Stomach (tissue), 9 donors: ENCODE measurements around the gene WEE1. TPM values are rescaled to one million over a fixed set of nuclear protein-coding genes. Genes with fewer than 3 reads are reported as not detected.

Experiments used
- DNase-seq, 2 donors: peaks; one replicate each; pipeline versions ENCODE4 v3.0.0 to v3.0.0-alpha.2; 2013 to 2019
- H3K27ac ChIP-seq, 5 donors: fragments of 200-600 bp in 4 of 5; sonication (generic) in 4 of 5; one replicate each; pipeline ENCODE4 v1.5.1; 2013 to 2019; ENCODE audit warnings: mild to moderate bottlenecking in 1 of 5, moderate library complexity in 1 of 5
- H3K27me3 ChIP-seq, 3 donors: fragments of 200-600 bp; sonication (generic); one replicate each; pipeline ENCODE4 v1.5.1; 2017 to 2019; ENCODE audit warnings: mixed run types in 1 of 3
- H3K36me3 ChIP-seq, 4 donors: fragments of 200-600 bp; sonication (generic); 1 replicate in 3 of 4; 2 replicates in 1 of 4; pipeline ENCODE4 v1.5.1; 2016 to 2019
- H3K4me1 ChIP-seq, 4 donors: fragments of 200-600 bp; sonication (generic); one replicate each; pipeline ENCODE4 v1.5.1; 2016 to 2019
- H3K4me3 ChIP-seq, 4 donors: fragments of 200-600 bp; sonication (generic) in 3 of 4; one replicate each; pipeline ENCODE4 v1.5.1; 2016 to 2019; ENCODE audit warnings: mild to moderate bottlenecking in 1 of 4
- H3K9me3 ChIP-seq, 4 donors: fragments of 200-600 bp; sonication (generic); one replicate each; pipeline ENCODE4 v1.5.1; 2016 to 2019
- EP300 ChIP-seq: sonication (generic); formaldehyde crosslinking; IDR thresholded peaks from one replicate; pipeline ENCODE4 v1.6.1; 2017; ENCODE audit warnings: antibody characterized with exemption
- POLR2A ChIP-seq, 4 donors: fragments of 450-650 bp; IDR thresholded peaks; one replicate each; pipeline ENCODE4 v1.6.1; 2016; ENCODE audit warnings: antibody characterized with exemption in 4 of 4, control low read depth in 2 of 4, mild to moderate bottlenecking in 1 of 4, moderate library complexity in 1 of 4
- POLR2AphosphoS5 ChIP-seq, 3 donors: sonication (generic); formaldehyde crosslinking; IDR thresholded peaks; one replicate each; pipeline ENCODE4 v1.6.1; 2016; ENCODE audit warnings: antibody characterized with exemption in 3 of 3
- WGBS, 5 donors: extraction: QIAGEN DNeasy Blood & Tissue Kit in 3 of 5; methylation state at CpG; one replicate each; pipeline versions ENCODE4 v1.1.5 to v1.1.7; 2013 to 2018; 5-methylcytosine and 5-hydroxymethylcytosine counted together
- intact Hi-C: fragments of 100-400 bp; cut with DNase I; formaldehyde crosslinking; loops from one replicate; pipeline ENCODE4 v1.15.1; 2023; ENCODE audit warnings: low total_unique reads
- polyA plus RNA-seq, 3 donors: library from polyadenylated mRNA; stranded (reverse); fragments of 200-250 nt; gene quantifications; one replicate each; pipeline ENCODE4 v1.2.3, GENCODE V29; 2013
- total RNA-seq, 5 donors: library from RNA; depleted of rRNA; stranded (reverse); fragments of >200 nt; gene quantifications; one replicate each; pipeline versions ENCODE4 v1.1.0 to v1.2.3, GENCODE V29; 2014 to 2016
- TF ChIP-seq, protein P1 (sequence below), 7 experiments: fragments of 450-650 bp in 4 of 7; fragments of 200-600 bp in 3 of 7; sonication (generic) in 3 of 7; IDR thresholded peaks; one replicate each; pipeline ENCODE4 v1.5.1; 2016 to 2019; ENCODE audit warnings: antibody characterized with exemption in 7 of 7, control low read depth in 2 of 7, mild to moderate bottlenecking in 1 of 7
- donor health status: healthy with polysubstance abuse.
- donor health status: Bipolar disorder and iron deficiency.
- donor health status: healthy.

Gene WEE1
- total and polyA plus RNA-seq, 8 donors = 5.0 to 79.1 (median 27.4) TPM

GRCh38 chr11:9527481-9528135 is 45.9 kb upstream of the WEE1 start:
- peak in 1 of 3 donors; percentile 32 for TF ChIP-seq POLR2AphosphoS5 (IDR thresholded peaks at IDR 0.05)
- no peak for TF ChIP-seq POLR2A (IDR thresholded peaks at IDR 0.05)
- 24 to 32% (median 27%) methylated on average over 8 of the region's 8 CpGs for whole genome bisulfite sequencing, 5 donors
- Histone ChIP-seq H3K9me3 (no peaks in the 10 kb centered on the region), H3K4me1 (peaks cover 18 to 67% (median 43%) of the 10 kb centered on the region in 4 donors), H3K4me3 (no peak overlapping the region), H3K36me3 (peaks cover 6 to 20% (median 12%) of the 10 kb centered on the region in 4 donors), H3K27me3 (no peaks in the 10 kb centered on the region), H3K27ac (peak overlapping the region; percentile 55 to 78 (median 65))
- DNase-seq = peak in 1 of 2 donors; percentile 86
- intact Hi-C loops = no loop called here

GRCh38 chr11:9528136-9528501 is 45.4 kb upstream of the WEE1 start:
- TF ChIP-seq EP300 = no peak
- TF ChIP-seq POLR2AphosphoS5 (IDR thresholded peaks at IDR 0.05) = no peak
- TF ChIP-seq, protein P1, sequence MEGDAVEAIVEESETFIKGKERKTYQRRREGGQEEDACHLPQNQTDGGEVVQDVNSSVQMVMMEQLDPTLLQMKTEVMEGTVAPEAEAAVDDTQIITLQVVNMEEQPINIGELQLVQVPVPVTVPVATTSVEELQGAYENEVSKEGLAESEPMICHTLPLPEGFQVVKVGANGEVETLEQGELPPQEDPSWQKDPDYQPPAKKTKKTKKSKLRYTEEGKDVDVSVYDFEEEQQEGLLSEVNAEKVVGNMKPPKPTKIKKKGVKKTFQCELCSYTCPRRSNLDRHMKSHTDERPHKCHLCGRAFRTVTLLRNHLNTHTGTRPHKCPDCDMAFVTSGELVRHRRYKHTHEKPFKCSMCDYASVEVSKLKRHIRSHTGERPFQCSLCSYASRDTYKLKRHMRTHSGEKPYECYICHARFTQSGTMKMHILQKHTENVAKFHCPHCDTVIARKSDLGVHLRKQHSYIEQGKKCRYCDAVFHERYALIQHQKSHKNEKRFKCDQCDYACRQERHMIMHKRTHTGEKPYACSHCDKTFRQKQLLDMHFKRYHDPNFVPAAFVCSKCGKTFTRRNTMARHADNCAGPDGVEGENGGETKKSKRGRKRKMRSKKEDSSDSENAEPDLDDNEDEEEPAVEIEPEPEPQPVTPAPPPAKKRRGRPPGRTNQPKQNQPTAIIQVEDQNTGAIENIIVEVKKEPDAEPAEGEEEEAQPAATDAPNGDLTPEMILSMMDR (IDR thresholded peaks at IDR 0.05) = no peak
- TF ChIP-seq POLR2A (IDR thresholded peaks at IDR 0.05) = no peak
- WGBS, 5 donors = 73 to 90% (median 86%) methylated on average over 1 of the region's 1 CpG
- Histone ChIP-seq H3K36me3 (peaks cover 6 to 18% (median 12%) of the 10 kb centered on the region in 4 donors), H3K4me1 (peaks cover 19 to 72% (median 45%) of the 10 kb centered on the region in 4 donors), H3K4me3 (no peak overlapping the region), H3K27me3 (no peaks in the 10 kb centered on the region), H3K9me3 (no peaks in the 10 kb centered on the region), H3K27ac (peak overlapping the region in 3 of 5 donors; percentile 59 to 78 (median 70))
- DNase-seq = no peak
- intact Hi-C loops = no loop called here

DNA sequence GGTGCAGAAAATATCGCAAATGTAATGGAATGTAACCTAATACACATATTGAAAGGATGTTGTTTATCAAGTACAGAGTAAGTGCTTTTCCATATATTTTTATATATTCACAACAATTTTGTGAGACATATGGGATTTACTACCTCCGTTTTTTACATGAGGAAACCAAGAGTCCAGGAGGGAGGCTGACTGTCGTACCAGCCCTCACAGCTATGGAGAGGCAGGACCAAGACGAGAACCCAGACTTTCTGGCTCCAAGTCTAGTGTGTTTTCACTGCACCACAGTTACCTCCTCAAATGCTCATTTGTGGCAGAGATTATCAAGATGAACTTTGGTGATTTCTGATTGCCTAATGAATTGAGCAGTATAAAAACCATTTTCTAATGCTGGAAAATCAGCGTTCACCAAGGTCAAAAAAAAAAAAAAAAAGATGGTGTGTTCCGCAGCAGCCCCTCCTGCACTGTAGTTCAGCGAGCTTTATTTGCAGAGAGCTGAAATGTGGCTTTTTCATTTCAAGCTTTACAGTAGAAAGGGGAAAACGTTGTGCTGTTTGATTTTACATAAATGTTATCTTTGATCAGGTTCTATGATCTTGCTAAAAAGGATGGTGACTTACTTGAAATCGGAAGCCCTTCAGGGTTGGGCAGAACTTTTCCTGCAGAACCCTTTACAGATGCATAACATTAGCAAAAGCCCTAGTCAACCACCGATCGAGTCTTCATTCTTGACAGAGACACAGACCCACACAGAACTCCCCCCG is 44.7 kb upstream of the WEE1 start:
- Histone ChIP-seq H3K9me3 (no peaks in the 10 kb centered on the region), H3K4me1 (peaks cover 25 to 78% (median 48%) of the 10 kb centered on the region in 4 donors), H3K4me3 (no peak overlapping the region), H3K27me3 (no peaks in the 10 kb centered on the region), H3K36me3 (peaks cover 6 to 18% (median 12%) of the 10 kb centered on the region in 4 donors), H3K27ac (peak overlapping the region; percentile 40 to 78 (median 59))
- intact Hi-C loops = no loop called here
- peak in 1 of 2 donors; percentile 39 for DNase-seq
- TF ChIP-seq EP300 (no peak), POLR2A (IDR thresholded peaks at IDR 0.05) (no peak), POLR2AphosphoS5 (IDR thresholded peaks at IDR 0.05) (no peak)
- TF ChIP-seq, protein P1 (IDR thresholded peaks at IDR 0.05) = no peak
- 33 to 52% (median 40%) methylated on average over 12 of the region's 12 CpGs for WGBS, 5 donors

DNA sequence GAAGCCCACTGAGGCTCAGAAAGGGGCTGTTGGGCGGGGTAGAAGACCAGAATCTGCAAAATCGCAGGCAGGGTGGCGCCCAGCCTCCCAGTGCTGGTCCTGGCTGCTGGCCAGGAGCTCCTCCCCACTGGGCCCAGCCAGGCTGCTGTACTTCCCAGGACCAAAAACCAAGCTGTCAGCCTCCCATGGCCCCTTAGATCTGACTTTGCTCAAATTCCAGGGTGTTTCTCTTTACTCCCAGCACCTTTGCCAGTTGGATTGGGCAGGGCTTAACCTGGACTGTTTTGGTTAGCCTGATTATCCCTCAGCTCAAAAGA is 44.2 kb upstream of the WEE1 start:
- intact Hi-C loops = no loop called here
- Histone ChIP-seq H3K27me3 (no peaks in the 10 kb centered on the region), H3K27ac (peak overlapping the region; percentile 40 to 78 (median 59)), H3K9me3 (no peaks in the 10 kb centered on the region), H3K4me1 (peaks cover 25 to 80% (median 50%) of the 10 kb centered on the region in 4 donors), H3K4me3 (no peak overlapping the region), H3K36me3 (peaks cover 6 to 18% (median 12%) of the 10 kb centered on the region in 4 donors)
- TF ChIP-seq POLR2AphosphoS5 (IDR thresholded peaks at IDR 0.05) (no peak), EP300 (no peak), POLR2A (IDR thresholded peaks at IDR 0.05) (no peak)
- TF ChIP-seq, protein P1 (IDR thresholded peaks at IDR 0.05) = no peak
- WGBS, 5 donors = 26 to 38% (median 33%) methylated on average over 3 of the region's 3 CpGs
- peak; percentile 61 to 79 for DNase-seq
